ENCODE results near the gene PRDM5. TPM values are rescaled to one million over a fixed set of nuclear protein-coding genes. Genes with fewer than 3 reads are reported as not detected.
A peak's percentile ranks its signal among the peaks of the same experiment; 100 is the strongest.

PRDM5 gene
- total RNA-seq, 1 donor from 2014 or later: 9.0 TPM

DNA sequence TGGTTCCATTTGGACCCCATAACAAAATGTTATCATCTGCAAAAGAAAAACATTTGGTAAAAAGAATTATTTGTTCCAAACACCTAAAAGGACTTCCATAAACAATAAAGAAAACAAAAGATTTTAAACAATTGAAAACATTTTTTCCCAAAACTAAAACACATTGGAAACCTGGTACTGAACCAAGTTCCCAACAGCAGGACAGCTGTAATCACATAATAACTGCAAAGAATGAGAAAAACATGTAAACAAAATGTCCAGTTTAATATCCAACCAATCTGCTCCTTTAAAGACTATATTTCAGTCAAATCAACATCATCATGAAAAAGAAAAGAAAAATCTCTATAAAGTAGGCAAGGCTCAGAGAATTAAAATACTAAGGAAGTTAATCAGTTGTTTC, 36.3 kb downstream of the PRDM5 start:
- no peaks in the 10 kb centered on the region for H3K36me3 ChIP-seq (ENCODE audit: control insufficient read depth, insufficient read depth, low read length)
- no peaks in the 10 kb centered on the region for H3K27me3 ChIP-seq (ENCODE audit: control insufficient read depth, insufficient read depth, low read length)
- TF ChIP-seq, protein P1, sequence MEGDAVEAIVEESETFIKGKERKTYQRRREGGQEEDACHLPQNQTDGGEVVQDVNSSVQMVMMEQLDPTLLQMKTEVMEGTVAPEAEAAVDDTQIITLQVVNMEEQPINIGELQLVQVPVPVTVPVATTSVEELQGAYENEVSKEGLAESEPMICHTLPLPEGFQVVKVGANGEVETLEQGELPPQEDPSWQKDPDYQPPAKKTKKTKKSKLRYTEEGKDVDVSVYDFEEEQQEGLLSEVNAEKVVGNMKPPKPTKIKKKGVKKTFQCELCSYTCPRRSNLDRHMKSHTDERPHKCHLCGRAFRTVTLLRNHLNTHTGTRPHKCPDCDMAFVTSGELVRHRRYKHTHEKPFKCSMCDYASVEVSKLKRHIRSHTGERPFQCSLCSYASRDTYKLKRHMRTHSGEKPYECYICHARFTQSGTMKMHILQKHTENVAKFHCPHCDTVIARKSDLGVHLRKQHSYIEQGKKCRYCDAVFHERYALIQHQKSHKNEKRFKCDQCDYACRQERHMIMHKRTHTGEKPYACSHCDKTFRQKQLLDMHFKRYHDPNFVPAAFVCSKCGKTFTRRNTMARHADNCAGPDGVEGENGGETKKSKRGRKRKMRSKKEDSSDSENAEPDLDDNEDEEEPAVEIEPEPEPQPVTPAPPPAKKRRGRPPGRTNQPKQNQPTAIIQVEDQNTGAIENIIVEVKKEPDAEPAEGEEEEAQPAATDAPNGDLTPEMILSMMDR (IDR thresholded peaks at IDR 0.05; ENCODE audit: insufficient read depth, low read length, severe bottlenecking): no peak
- no peak overlapping the region for H3K4me3 ChIP-seq (ENCODE audit: low read depth, low read length)
- FAIRE-seq: no peak
- no peak for DNase-seq (ENCODE audit: low read depth)

DNA sequence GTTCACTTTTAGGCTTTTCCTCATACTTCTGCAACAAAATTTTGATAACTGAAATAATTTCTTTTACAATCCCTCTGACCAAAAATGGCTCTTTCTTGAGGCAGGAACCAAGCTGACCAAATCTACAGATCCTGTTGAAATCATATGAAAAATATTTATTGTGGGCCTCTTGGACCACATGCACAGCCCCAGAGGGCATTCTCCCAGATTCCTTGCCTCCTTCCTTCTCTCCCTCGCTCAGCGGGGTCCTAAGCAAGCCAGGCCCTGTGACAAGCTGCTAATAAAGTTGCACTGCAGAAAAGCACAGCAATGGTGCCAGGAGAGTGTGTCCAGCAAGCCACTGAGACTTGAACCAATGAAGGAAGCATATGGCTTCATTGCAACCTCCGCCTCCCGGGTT, 40.7 kb downstream of the PRDM5 start:
- no peak for FAIRE-seq
- no peak for DNase-seq (ENCODE audit: low read depth)
- Histone ChIP-seq H3K4me3 (ENCODE audit: low read depth, low read length) (no peak overlapping the region), H3K36me3 (ENCODE audit: control insufficient read depth, insufficient read depth, low read length) (no peaks in the 10 kb centered on the region), H3K27me3 (ENCODE audit: control insufficient read depth, insufficient read depth, low read length) (no peaks in the 10 kb centered on the region)
- TF ChIP-seq, protein P1 (IDR thresholded peaks at IDR 0.05; ENCODE audit: insufficient read depth, low read length, severe bottlenecking): no peak

DNA sequence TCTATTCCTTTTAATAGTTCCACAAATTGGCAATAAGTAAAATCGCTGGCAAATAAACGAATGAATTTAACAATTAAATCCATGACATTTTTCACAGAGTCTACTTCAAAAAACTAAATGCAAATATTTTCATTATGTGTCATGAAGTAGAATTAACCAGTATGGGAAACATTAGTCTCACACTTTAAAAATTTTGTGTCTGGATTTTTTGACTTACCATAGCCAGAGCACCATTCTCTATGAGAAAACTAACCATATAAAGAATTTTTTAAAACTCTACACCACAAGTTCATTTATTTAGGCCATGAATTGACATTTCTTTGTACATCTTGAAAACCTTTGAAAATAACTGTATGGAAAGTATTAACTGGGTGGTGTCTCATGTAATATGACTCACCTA, 41.2 kb downstream of the PRDM5 start:
- H3K4me3 ChIP-seq (ENCODE audit: low read depth, low read length): no peak overlapping the region
- DNase-seq (ENCODE audit: low read depth) (no peak), FAIRE-seq (no peak)
- no peaks in the 10 kb centered on the region for H3K27me3 ChIP-seq (ENCODE audit: control insufficient read depth, insufficient read depth, low read length)
- TF ChIP-seq, protein P1 (IDR thresholded peaks at IDR 0.05; ENCODE audit: insufficient read depth, low read length, severe bottlenecking): no peak
- no peaks in the 10 kb centered on the region for H3K36me3 ChIP-seq (ENCODE audit: control insufficient read depth, insufficient read depth, low read length)

- H3K36me3 ChIP-seq (ENCODE audit: control insufficient read depth, insufficient read depth, low read length): no peaks in the 10 kb centered on the region
- no peak for FAIRE-seq
- no peak for DNase-seq (ENCODE audit: low read depth)
- H3K27me3 ChIP-seq (ENCODE audit: control insufficient read depth, insufficient read depth, low read length): no peaks in the 10 kb centered on the region
- H3K4me3 ChIP-seq (ENCODE audit: low read depth, low read length): no peak overlapping the region
- TF ChIP-seq, protein P1 (IDR thresholded peaks at IDR 0.05; ENCODE audit: insufficient read depth, low read length, severe bottlenecking): no peak
Measured at GRCh38 chr4:120877021-120877420, 45.5 kb downstream of the PRDM5 start.

- no peaks in the 10 kb centered on the region for H3K36me3 ChIP-seq (ENCODE audit: control insufficient read depth, insufficient read depth, low read length)
- TF ChIP-seq, protein P1 (IDR thresholded peaks at IDR 0.05; ENCODE audit: insufficient read depth, low read length, severe bottlenecking): no peak
- no peaks in the 10 kb centered on the region for H3K27me3 ChIP-seq (ENCODE audit: control insufficient read depth, insufficient read depth, low read length)
- FAIRE-seq (peak; percentile 18), DNase-seq (ENCODE audit: low read depth) (no peak)
- H3K4me3 ChIP-seq (ENCODE audit: low read depth, low read length): no peak overlapping the region
Measured at GRCh38 chr4:120874792-120875774, 47.4 kb downstream of the PRDM5 start.
